Fibroblast of the conjunctiva (primary cell): Measurements from ENCODE around the gene GPR150.

Source experiments
- DNase-seq: peaks from one replicate; pipeline ENCODE4 v3.0.0-alpha.2; 2010; ENCODE audit warnings: low read depth

The GPR150 gene

GRCh38 chr5:95649842-95650620, 30.1 kb downstream of the GPR150 start:
- DNase-seq: no peak

- DNase-seq: no peak
These were observed 33.0 kb downstream of the GPR150 start for GRCh38 chr5:95652849-95653248.

DNA sequence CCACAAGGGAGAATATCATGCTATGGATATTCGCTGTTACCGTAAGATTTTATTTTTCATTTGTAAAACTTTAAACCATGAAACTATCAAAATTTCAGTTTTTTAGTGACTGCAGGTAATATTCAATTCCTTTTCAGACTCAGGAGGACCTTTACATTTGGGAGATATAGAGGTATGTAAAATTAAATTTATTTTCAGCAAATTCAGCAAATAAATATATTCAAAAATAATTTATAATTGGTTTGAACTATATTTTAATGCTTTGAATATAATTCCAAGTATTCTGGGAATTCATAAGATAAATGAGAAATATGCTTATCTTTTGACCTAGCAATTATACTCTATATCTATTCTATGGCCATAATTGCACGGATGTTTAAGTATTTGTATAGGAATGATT, 34.3 kb downstream of the GPR150 start:
- no peak for DNase-seq

- DNase-seq: no peak
These were observed 35.7 kb downstream of the GPR150 start for GRCh38 chr5:95655575-95655974.

GRCh38 chr5:95660060-95660459, 40.2 kb downstream of the GPR150 start:
- no peak for DNase-seq

GRCh38 chr5:95662946-95663345, 43.1 kb downstream of the GPR150 start:
- no peak for DNase-seq

DNA sequence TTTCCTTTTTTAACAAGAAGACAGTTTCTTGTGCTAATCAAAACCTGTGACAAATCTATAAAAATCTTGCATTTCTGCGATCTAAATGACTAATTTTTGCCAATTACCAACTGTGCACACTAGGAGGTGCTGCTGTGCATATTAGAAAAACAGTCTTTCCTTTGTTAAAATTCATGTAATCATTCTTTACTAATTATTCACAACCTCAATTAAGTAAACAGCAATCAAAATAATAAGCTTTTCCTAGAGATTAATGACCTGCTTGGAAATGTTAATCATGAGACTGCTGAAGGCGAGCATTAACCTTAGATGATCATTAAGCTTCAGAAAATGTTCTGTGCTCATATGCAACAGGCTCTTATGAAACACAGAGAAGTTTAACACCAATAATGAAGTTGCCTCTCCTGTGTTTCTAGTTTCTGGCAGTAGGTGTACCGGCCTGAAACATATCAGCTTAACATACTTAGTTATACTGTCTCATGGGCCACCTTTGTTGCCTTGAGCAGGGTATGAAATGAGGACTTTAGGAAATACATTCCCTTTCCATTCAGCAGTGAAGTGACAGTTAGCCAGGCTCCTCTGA, 44.4 kb downstream of the GPR150 start:
- DNase-seq: no peak

- no peak for DNase-seq
These were observed 47.3 kb downstream of the GPR150 start for GRCh38 chr5:95667061-95667618.

DNA sequence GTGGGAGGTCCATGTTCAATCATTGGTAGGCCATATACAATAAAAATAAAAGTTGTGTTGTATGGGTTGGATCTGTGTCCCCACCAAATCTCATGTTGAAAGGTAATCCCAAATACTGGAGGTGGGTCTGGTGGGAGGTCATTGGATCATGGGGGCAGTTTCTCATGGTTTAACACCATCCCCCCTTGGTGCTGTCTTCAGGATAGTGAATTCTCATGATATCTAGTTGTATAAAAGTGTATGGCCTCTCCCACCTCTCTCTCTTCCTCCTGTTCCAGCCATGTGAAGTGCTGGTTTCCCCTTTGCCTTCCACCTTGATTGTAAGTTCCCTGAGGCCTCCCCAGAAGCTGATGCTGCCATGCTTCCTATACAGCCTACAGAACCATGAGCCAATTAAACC, 47.8 kb downstream of the GPR150 start:
- DNase-seq: no peak

DNA sequence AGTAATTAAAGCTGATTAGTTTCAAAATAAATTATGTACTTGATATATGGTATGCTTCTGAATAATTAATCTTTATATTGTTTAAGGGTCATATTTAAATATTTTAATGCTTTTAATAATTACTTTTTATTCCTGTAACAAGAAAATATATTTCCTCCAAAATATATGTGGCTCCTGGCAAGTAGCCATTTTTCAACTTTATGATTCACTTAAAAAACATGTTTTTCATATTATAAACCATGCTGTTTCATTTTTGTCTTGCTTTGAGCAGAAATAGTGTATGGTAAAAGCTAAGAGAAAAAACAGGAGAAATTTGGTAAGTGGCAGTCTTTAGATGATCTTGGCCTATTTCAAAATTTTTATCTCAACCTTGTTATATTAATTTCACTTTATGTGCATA, 48.3 kb downstream of the GPR150 start:
- DNase-seq: no peak

DNA sequence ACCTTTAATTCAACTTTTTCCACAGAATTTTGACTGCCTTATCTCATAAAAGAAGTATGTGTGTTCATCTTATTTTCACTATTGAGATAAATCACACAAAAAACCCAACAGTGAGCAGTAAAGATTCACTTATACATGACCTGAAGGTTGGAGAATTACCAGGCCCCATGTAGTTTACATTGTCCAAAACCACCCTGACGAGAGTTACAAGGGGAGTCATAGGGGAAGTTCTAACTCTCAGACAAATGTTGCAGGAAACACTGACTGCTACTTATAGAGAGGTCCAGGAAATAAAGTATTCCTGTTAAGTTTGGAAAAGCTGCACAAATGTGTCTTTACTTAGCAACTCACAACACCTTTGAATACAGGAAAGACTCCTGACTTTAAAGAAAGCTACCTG, 48.8 kb downstream of the GPR150 start:
- DNase-seq: no peak

DNA sequence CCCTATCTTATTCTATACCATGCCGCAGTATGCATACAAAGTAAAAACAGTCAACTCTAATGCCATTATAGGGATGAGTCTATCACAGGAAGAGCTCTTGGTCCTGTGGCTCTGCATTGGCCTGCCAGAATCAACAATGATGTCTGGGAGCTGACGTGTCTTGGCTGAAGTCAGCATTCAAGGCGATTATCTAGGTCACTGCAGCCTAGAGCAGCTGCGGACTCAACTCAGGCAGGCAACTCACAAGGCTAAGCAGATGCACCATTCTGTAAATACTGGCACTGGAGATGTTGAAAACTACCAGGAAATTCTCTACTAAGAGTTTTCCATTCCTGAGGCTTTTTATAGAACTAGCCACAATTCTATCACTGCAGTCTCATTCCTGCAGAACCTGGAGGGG, 49.7 kb downstream of the GPR150 start:
- DNase-seq: peak; percentile 86

GRCh38 chr5:95669985-95670384, 50.1 kb downstream of the GPR150 start:
- no peak for DNase-seq

DNA sequence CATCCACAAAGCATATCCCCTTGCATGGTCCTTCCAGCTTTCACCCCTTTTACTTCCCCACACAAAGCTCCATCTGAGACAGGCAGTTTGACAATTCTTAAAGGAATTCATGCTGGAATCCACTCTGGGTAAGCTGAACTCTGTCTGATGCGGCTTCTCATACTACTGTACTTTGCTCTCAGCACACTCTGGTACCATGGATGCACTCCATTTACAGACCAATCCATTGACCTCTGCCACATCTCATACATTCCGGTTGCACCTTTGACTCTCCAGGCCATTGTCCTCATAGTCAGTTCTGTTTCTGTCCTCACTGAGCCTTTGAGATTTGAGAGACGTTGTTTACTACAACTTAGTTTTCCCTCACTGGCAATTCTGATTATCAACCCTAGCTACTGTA, 50.7 kb downstream of the GPR150 start:
- no peak for DNase-seq
